Left hindlimb (tissue), 1 donor: ENCODE results near the gene HERC6.
A peak's percentile ranks its signal among the peaks of the same experiment; 100 is the strongest.
"Not testable (repeated sequence)": the region's sequence is repeated elsewhere in the genome, so short reads cannot be mapped to it uniquely, and the experiment has no call there.

Experiments used
- DNase-seq: peaks from one replicate; pipeline ENCODE4 v3.0.0-alpha.2; 2018

The HERC6 gene

DNA sequence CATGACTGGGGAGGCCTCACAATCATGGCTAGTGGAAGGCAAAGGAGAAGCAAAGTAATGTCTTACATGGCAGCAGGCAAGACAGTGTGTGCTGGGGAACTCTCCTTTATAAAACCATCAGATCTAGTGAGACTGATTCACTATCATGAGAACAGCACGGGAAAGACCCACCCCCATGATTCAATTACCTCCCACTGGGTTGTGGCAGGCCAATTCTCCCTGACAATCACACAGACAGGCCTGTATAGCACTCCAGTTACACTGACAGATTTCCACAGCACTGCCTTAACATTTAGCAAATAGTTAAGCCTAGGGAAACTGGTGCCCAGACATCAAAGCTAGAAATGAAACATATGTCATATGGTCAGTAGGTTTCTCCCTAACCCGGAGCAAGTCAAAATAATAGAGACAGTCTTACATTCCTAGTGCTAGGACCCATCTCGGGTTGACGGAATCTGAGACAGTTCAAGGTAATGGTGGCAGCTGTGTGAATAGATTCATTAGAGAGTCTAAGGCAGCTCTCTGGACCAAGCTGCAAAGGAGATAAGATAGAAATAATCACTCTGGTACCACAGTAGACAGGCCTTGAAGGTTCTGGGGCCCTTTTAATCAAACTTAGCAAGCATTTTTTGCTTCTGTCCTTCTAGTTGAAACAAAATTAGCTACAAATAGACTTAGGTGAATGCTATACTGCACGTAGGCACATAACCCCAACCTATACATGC lies 68.9 kb downstream of the HERC6 start:
- no peak for DNase-seq

DNA sequence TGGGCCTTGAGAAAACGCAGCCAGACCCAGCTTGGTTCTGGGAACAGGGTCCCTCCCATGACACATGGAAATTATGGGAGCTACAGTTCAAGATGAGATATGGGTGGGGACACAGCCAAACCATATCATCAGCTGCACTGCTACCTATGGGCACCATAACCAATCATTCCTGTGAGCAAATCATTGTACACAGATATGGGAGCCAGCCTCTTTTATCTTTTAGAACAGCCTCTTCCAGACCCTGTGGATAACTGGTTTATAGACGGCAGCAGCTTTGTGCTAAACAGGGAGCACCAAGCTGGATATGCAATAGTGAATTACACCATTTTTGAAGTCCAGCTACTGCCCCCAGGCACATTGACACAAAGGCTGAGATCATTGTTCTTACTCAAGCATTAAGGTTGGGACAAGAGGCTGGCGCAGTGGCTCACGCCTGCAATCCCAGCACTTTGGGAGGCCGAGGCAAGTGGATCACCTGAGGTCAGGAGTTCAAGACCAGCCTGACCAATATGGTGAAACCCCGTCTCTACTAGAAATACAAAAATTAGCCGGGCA lies 69.6 kb downstream of the HERC6 start:
- DNase-seq, result not testable (repeated sequence)

GRCh38 chr4:88448889-88449288 lies 70.2 kb downstream of the HERC6 start:
- no peak for DNase-seq

DNA sequence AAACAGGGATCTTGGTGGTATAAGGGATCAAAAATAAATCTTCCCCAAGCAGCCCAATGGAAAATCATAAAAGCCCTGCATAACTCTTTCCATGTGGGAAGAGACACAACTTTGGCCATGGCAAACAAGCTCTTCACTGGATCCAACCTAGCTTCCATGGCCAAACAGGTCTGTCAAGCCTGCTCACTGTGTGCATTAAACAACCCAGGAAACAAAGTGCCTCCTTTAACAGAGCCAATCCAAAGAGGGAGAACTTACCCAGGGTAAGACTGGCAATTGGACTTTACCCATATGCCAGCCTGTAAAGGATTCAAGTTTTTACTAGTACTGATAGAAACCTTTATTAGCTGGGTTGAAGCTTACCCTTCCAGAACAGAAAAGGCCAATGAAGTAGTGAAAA lies 70.6 kb downstream of the HERC6 start:
- no peak for DNase-seq

- DNase-seq, result no peak
These were observed 72.6 kb downstream of the HERC6 start for GRCh38 chr4:88451205-88451604.

DNA sequence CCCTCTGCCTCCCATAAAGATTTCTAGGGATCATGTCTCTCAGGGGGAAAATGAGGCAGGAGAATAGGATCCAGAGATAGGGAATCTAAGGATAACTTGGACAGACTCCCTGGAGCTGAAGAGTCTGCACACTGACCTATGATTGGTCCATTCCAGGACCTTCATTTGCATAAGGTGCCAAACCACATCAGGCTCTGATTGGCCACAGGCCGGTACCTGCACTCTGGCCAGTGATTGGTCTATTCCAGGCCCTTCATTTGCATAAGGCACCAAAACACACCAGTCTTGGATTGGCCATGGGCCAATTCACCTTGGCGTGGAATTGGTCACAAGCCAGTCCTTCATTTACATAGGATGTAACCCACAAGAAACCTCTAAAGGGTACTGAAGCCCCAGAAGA lies 74.3 kb downstream of the HERC6 start:
- DNase-seq, result no peak

DNA sequence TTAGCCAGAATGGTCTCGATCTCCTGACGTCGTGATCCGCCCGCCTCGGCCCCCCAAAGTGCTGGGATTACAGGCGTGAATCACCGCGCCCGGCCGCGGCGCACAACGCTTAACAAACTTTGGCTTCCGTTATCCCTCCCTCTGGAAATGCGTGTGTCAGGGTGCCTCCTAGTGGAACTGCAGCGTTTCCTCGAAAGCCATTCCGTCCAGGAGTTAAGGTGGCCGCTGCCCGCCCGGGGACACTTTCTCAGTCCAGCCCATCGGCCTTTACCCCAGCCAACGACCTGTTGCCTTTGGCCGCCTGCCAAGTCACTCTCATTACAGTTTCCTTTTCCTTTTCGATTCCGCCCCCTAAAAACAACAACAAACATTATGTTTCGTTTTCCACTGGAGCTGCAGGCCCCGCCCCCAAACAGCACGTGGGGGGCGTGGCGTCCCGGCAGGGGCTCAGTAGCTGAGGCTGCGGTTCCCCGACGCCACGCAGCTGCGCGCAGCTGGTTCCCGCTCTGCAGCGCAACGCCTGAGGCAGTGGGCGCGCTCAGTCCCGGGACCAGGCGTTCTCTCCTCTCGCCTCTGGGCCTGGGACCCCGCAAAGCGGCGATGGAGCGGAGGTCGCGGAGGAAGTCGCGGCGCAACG lies 78.1 kb downstream of the HERC6 start, which contains the start of gene HERC5:
TSS of gene HERC5 (plus strand) at position 450 of the 637 bp plus-strand sequence. CDS start at position 601, 151 bp downstream.
- DNase-seq, result peak; percentile 90

GRCh38 chr4:88457307-88458103 lies 78.9 kb downstream of the HERC6 start:
- peak; percentile 57 for DNase-seq

DNA sequence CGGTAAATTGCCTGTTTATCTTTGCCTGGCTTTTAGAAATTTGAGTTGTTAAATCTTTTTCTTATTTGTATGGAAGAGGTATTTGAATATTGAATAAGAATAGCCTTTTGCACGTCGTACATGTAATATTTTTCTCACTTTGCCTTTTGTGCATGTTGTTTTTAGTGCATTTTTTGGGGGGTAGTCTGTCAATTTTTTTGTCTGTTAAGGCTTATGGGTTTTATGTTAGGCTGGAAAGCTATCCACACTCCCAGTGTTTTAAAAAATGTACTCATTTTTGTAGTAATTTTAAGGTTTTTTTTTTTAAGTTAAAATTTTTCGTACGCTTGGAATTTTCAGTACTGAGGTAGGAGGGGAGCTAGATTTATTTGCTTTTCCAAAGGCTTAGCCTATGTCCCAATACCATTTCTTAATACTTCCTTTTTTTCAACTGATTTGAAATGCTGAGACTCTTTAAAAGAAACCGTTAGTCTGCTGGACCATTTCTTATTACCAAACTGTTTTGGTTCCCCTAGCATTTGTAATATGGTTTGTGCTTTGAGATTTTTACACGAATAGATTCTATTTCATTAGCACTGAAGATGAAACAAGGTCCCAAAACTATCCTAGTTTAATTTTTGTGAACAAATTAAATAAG lies 79.6 kb downstream of the HERC6 start:
- no peak for DNase-seq

DNA sequence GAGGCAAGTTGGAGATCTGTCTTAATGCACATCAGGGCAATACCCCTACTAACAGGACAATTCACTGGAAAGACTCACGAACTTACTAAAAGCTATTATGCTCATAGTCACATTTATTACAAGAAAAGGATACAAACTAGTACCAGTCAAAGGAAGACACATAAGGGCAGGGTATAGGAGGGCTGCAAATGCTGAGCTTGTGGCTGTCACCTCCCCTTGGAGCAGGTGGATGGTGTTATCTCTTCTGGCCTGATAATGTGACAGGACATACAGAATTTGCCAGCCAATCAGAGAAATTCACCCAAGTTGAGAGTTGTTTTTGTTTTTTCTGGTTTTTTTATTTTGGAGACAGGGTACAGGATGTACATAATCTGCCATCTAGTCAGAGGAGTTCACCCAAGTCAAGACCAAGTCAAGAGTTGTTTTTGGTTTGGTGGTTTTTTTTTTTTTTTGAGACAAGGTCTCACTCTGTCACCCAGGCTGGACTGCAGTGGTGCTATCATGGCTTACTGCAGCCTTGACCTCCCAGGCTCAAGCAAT lies 87.1 kb downstream of the HERC6 start:
- DNase-seq, result no peak

DNA sequence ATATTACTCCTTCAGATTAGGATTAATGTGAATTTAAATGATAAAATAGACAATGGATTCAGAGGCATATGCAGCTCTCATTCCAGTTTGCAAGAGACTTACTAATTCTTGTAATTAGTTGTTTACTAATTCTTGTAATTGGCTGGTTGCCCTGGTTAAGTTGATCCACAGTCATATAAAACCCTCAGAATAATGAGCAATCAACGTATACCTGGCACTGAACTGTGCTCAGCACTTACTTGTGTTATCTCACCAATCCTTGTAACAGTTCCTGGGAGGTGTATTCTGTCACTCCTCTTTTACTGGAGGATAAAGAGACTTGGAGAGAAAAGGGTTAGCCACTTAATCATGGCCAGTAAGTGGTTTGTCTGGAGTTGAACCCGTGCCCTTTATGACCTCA lies 88.7 kb downstream of the HERC6 start:
- DNase-seq, result no peak

GRCh38 chr4:88477229-88477860 lies 98.7 kb downstream of the HERC6 start:
- no peak for DNase-seq

DNA sequence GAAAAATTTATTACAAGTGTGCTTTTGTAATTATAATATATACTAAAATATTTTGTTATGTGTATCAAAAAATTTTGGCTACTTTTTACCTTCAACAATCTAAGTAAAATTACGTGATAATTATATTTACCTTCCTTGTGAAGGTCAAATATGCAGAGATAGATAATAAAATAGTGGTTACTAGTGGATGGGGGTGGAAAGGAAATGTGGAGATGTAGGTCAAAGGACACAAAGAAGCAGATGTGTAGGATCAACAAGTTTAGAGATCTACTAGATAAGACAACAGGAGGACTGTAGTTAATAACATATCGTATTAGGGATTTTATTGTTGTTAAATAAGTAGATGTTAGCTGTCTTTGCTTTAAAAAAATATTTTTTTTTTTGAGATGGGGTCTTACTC lies 99.6 kb downstream of the HERC6 start:
- no peak for DNase-seq

DNA sequence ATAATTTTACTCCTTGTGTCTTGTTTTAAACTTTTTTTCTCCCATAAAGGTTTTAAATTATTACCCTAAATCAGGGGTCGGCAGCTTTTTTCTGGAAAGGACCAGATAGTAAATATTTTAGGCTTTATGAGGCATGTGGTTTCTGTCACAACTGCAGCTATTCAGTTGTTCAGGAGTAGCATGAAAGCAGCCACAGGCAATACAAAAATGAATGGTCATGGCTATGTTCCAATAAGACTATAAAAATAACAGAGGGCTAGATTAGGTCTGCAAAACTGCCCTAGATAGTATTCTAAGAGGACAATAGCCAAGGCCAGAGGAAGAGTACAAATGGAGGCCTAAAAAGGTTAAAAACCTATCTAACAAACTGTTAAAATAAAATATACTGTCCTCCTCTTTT lies 102.9 kb downstream of the HERC6 start:
- no peak for DNase-seq

- DNase-seq, result no peak
These were observed 110.6 kb downstream of the HERC6 start for GRCh38 chr4:88489100-88489761.
